TTC549 (cell line): ENCODE results near the gene MAPKAP1.
"Not testable (repeated sequence)": the region's sequence is repeated elsewhere in the genome, so short reads cannot be mapped to it uniquely, and the experiment has no call there.

ENCODE experiments used
- FAIRE-seq: peaks from 2 replicates; lab custom pipeline; 2012; peaks lifted over from hg19 to GRCh38; lab: Jason Lieb, UNC

Gene MAPKAP1

GRCh38 chr9:125603478-125604021, 103.5 kb downstream of the MAPKAP1 start:
- no peak for FAIRE-seq

GRCh38 chr9:125601961-125602360, 105.0 kb downstream of the MAPKAP1 start:
- no peak for FAIRE-seq

DNA sequence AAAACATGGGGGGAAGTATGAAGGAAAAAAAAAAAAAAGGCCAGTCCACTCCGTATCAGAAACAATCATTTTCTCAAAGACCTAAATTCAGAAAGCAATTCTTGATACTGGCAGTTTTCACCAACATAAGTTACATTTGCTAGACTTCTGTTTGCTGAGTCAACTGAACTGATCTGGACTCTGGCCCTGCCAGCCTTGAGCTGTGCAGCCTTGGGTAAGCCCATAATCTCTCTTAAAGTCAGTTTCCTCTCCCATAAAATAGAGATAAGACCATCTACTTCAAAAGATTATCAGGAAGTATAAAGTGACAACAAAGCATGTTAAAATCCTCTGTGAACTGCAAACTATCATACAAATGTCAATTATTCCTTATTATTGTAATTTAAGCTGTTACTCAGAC, 106.8 kb downstream of the MAPKAP1 start:
- no peak for FAIRE-seq

DNA sequence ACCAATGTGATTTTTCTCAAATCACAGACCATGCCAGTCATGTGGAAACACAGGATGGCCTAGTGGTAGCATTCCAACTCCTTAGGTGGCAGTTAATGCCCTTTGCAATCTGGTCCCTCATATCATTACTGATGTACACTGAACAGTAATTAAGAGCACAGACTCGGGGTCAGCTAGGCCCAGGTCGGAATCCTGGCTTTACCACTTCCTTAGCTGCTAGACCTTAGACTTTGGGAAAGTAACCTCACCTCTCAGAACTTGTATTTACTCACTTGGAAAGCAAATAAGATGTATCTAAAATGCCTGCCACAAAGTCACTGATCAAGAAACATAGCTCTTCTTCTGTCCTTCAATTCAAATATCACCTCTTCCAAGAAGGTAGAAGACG, 112.8 kb downstream of the MAPKAP1 start:
- FAIRE-seq, result no peak

DNA sequence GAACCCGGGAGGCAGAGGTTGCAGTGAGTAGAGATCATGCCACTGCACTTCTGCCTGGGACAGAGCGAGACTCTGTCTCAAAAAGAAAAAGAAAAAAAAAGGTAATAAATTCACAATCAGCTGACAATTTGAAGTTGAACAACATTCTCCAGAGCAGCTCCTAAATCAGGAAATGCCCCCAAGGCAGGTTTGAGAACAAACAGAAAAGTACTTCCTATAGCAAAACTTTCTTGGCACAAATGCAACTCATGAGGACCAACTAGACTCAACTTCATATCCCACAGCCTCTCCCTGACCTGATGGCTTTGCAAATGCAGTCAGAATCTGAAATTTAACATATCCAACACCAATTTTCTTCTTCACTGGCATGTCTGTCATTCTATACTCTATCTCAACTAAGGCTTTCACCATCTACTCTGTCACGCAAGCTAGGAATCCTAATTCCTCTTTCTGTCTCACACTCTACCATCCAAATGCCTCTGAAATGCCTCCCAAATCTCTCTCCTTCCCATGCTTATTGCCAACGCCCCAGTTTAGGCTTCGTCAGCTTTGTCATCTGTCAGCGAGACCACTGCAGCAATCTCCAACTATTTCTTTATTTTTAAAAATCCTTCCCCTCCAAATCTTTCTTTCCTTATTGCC, 113.3 kb downstream of the MAPKAP1 start:
- FAIRE-seq, result no peak

DNA sequence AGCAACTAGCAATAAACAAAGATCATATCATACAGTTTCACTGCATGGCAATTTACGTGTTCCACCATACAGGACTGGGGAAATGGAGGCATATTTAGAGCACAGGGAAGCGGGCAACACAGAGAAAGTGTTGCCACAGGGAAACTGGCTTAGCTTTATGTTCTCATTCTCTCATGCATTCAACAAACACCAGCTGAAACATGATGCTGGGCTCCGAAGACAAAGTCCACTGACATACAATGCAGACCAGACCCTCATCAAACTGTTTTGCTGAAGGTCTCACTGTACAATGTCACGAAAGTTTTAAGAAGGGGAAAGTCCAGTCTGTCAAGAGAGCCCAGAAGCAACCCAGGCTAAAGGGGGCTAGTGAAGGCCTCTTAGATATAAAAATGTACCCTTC, 115.1 kb downstream of the MAPKAP1 start:
- FAIRE-seq, result no peak

DNA sequence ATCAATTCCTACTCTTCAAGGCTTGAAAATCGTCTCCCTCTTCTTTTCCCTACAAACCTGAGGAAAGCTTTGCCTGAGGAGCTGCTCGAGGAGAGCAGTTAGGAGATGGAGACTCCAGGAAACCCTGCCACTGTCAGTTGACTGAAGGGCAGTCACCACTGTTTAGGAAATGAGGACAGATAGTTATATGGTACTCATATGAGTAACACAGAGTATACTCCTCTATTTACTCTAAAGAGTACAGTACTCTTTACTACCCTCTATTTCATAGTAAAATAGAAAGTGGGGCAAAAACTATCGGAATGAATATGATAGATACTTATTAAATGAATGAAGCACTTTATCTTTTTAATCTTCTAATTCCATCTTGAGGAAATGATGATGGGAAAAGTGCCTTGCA, 115.8 kb downstream of the MAPKAP1 start:
- FAIRE-seq, result no peak

DNA sequence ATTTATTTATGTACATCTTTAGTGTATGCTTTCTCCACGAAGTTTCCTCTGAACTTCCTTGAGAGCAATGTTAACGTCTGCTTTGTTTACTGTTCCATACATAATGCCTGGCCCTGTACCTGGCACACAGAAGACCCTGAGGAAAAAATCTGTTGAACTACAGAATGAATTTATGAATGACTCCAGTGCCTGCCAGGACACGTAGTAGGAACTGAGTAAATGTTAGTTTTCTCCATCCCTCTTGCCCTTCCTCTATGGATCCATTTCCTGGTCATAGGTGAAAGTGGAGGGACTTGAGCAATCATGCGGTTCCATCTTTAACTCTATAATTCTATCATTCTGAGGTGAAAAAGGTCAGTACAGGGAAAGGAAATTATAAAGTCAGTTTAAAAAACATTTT, 117.7 kb downstream of the MAPKAP1 start:
- FAIRE-seq, result no peak

GRCh38 chr9:125587819-125588460, 119.1 kb downstream of the MAPKAP1 start:
- no peak for FAIRE-seq

- FAIRE-seq, result no peak
Observed at GRCh38 chr9:125586172-125586511, 120.9 kb downstream of the MAPKAP1 start.

DNA sequence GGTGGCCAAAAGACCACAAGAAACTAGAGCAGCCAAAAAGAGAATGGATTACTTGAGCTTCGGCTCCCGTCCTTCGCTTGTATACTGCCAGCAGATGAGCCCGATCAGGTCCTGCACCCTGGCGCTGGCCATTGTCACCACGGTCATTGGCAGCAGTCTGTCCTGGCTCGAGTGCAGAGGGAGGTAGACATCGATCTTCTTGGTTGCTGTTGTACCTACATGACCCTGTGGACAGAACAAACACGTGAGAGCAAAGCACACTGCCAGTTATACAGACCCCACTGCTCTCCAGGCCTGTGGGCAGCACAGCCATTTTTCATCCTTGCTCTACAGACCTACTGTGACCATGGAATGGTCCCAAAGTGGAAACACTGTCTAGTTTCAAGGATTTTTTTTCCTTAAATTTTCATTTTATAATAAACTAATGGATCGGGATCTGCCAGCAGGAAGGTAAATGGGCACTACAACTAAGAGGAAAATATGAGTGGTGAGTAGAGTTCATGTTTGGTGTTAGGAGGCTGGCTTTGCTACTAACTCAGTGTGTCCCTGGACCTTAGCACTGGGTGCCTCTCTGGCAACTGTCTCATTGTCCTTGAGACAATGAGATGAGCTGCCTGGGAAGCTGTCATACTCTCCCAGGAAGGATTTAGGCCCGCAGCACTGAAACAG, 121.4 kb downstream of the MAPKAP1 start:
- FAIRE-seq, result no peak

DNA sequence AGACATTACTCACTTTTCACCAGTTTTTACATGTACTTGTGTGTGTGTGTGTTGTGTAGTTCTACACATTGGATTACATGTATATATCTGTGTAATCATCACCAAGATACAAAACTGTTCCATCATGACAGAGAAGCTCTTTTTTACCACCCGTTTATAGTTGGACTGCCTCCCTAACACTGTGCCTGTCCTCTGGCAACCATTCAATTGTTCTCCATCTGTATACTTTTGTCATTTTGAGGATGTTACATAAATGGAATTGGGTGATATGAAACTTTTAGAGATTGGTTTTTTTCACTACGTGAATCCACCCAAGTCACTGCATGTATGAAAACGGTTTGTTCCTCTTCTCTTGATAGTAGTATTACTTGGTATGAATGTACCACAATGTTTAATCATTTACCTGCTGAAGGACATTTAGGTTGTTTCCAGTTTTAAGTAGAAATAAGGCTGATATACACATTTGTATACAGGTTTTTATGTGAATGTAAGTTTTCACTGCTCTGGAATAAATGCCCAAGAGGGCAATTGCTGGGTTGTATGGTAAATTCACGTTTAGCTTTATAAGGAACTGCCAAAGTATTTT, 126.2 kb downstream of the MAPKAP1 start:
- no peak for FAIRE-seq

- no peak for FAIRE-seq
Observed at GRCh38 chr9:125579030-125579932, 127.7 kb downstream of the MAPKAP1 start.

- no peak for FAIRE-seq
Observed at GRCh38 chr9:125574126-125574877, 132.7 kb downstream of the MAPKAP1 start.

- not testable (repeated sequence) for FAIRE-seq
Observed at GRCh38 chr9:125572461-125572860, 134.5 kb downstream of the MAPKAP1 start.

DNA sequence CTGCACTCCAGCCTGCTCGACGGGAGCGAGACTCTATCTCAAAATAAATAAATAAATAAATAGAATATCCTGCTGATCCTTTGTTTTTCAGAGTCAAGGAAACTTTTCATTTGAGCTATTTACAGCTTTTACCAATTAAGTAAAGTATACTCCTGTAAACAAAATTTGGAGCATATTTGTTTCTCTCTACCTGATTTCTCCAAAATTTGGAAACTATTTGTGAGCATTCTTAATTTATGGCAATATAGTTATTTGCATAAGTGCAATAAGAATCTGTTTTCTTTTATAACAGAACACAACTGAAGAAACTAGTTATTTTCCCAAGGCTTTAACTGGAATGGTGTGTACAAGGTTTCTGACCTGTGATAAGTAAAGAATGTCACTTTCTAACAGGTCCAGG, 135.2 kb downstream of the MAPKAP1 start:
- not testable (repeated sequence) for FAIRE-seq

DNA sequence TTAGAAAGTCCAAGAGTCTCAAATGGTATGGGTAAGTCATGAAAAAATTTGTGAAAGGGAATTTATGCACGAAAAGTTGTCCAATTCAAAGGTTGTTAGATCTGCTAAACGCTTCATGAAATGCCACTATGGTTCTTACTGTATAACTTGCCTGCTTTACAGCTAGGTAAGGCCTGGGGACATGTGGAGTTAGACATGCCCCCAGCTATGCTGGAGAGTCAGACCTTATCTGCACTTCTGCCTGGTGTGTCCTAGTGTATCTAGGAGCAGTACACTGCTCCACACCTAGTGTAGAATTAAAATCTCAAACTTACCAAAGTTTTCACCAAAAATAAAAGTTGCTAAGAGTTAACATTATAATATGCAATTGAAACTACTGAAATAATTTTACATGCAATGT, 136.8 kb downstream of the MAPKAP1 start:
- no peak for FAIRE-seq

- no peak for FAIRE-seq
Observed at GRCh38 chr9:125568621-125569020, 138.4 kb downstream of the MAPKAP1 start.

GRCh38 chr9:125566051-125566450, 141.0 kb downstream of the MAPKAP1 start:
- not testable (repeated sequence) for FAIRE-seq

GRCh38 chr9:125565126-125565525, 141.9 kb downstream of the MAPKAP1 start:
- FAIRE-seq, result no peak

GRCh38 chr9:125564631-125565030, 142.4 kb downstream of the MAPKAP1 start:
- no peak for FAIRE-seq
